ENCODE measurements around the gene RALGDS.

GRCh38 chr9:133065070-133065388, 56.0 kb downstream of the RALGDS start:
- no peak for TF ChIP-seq POLR2A (IDR thresholded peaks at IDR 0.05)
- TF ChIP-seq CTCF (IDR thresholded peaks at IDR 0.05) = no peak
